Mesothelial cell of epicardium (in vitro differentiated cells): ENCODE results near the gene FOS. TPM values are rescaled to one million over a fixed set of nuclear protein-coding genes. Genes with fewer than 3 reads are reported as not detected.

ENCODE experiments used
- DNase-seq, 2 experiments: peaks; one replicate each; pipeline ENCODE4 v3.0.0; 2021; ENCODE audit warnings: low spot score in 2 of 2; ENCODE audit not compliant: unreplicated experiment in 2 of 2
- H3K27ac Mint-ChIP-seq: 2 replicates; pipeline ENCODE4 v1.8.0; 2021; ENCODE audit warnings: mixed read lengths
- H3K27me3 Mint-ChIP-seq: 2 replicates; pipeline ENCODE4 v1.8.0; 2021; ENCODE audit warnings: low read depth, mixed read lengths
- H3K36me3 Mint-ChIP-seq: 2 replicates; pipeline ENCODE4 v1.8.0; 2021; ENCODE audit warnings: mixed read lengths
- H3K4me1 Mint-ChIP-seq: 2 replicates; pipeline ENCODE4 v1.8.0; 2021; ENCODE audit warnings: mixed read lengths
- H3K4me3 Mint-ChIP-seq: 2 replicates; pipeline ENCODE4 v1.8.0; 2021; ENCODE audit warnings: mild to moderate bottlenecking, moderate library complexity, mixed read lengths
- H3K9me3 Mint-ChIP-seq: 2 replicates; pipeline ENCODE4 v1.8.0; 2021; ENCODE audit warnings: mixed read lengths
- CTCF ChIP-seq: fragments of 200-600 bp; sonication (generic); IDR thresholded peaks from one replicate; pipeline ENCODE4 v1.5.0; 2021; ENCODE audit warnings: antibody characterized with exemption; ENCODE audit not compliant: unreplicated experiment
- total RNA-seq: library from RNA; stranded (reverse); gene quantifications from 3 replicates; pipeline ENCODE4 v1.2.1, GENCODE V29; 2021

Gene FOS
- total RNA-seq, 1 donor from 2014 or later, result 789 TPM

- H3K4me1 Mint-ChIP-seq, result peaks cover 41% of the 10 kb centered on the region
- no peak for TF ChIP-seq CTCF
- H3K36me3 Mint-ChIP-seq, result peaks cover 17% of the 10 kb centered on the region
- H3K27ac Mint-ChIP-seq, result peak overlapping the region; percentile 69
- no peak overlapping the region for H3K4me3 Mint-ChIP-seq
- H3K9me3 Mint-ChIP-seq, result no peaks in the 10 kb centered on the region
- peaks cover 27% of the 10 kb centered on the region for H3K27me3 Mint-ChIP-seq
- DNase-seq, result no peak
Measured at GRCh38 chr14:75283162-75283832, 4.7 kb downstream of the FOS start.

- no peak overlapping the region for H3K27ac Mint-ChIP-seq
- H3K9me3 Mint-ChIP-seq, result no peaks in the 10 kb centered on the region
- no peak for TF ChIP-seq CTCF
- H3K27me3 Mint-ChIP-seq, result peaks cover 25% of the 10 kb centered on the region
- H3K36me3 Mint-ChIP-seq, result peaks cover 17% of the 10 kb centered on the region
- H3K4me1 Mint-ChIP-seq, result peaks cover 41% of the 10 kb centered on the region
- no peak overlapping the region for H3K4me3 Mint-ChIP-seq
- DNase-seq, result no peak
Measured at GRCh38 chr14:75283833-75284563, 5.4 kb downstream of the FOS start.

- H3K9me3 Mint-ChIP-seq, result no peaks in the 10 kb centered on the region
- no peak for TF ChIP-seq CTCF
- H3K27me3 Mint-ChIP-seq, result peaks cover 14% of the 10 kb centered on the region
- no peak for DNase-seq
- peaks cover 15% of the 10 kb centered on the region for H3K36me3 Mint-ChIP-seq
- H3K4me3 Mint-ChIP-seq, result no peak overlapping the region
- H3K27ac Mint-ChIP-seq, result no peak overlapping the region
- peaks cover 29% of the 10 kb centered on the region for H3K4me1 Mint-ChIP-seq
Measured at GRCh38 chr14:75285331-75285730, 6.7 kb downstream of the FOS start.

GRCh38 chr14:75286313-75286712, 7.7 kb downstream of the FOS start:
- Mint-ChIP-seq H3K9me3 (no peaks in the 10 kb centered on the region), H3K4me3 (peak overlapping the region; percentile 1), H3K27ac (peak overlapping the region; percentile 60), H3K4me1 (peaks cover 20% of the 10 kb centered on the region), H3K36me3 (peaks cover 5% of the 10 kb centered on the region), H3K27me3 (peaks cover 4% of the 10 kb centered on the region)
- no peak for TF ChIP-seq CTCF
- DNase-seq, result no peak

GRCh38 chr14:75289840-75290388, 11.3 kb downstream of the FOS start:
- Mint-ChIP-seq H3K27me3 (no peaks in the 10 kb centered on the region), H3K9me3 (no peaks in the 10 kb centered on the region), H3K27ac (no peak overlapping the region), H3K4me3 (no peak overlapping the region), H3K4me1 (peaks cover 24% of the 10 kb centered on the region), H3K36me3 (no peaks in the 10 kb centered on the region)
- no peak for DNase-seq
- TF ChIP-seq CTCF, result no peak
